OCI-LY1 (cell line): Measurements from ENCODE around the gene GCK.

Source experiments
- CTCF ChIP-seq: fragments of 200-600 bp; sonication (generic), shearing (Covaris generic); IDR thresholded peaks from 2 replicates; pipeline ENCODE4 v1.5.1; 2017; ENCODE audit warnings: mild to moderate bottlenecking, antibody characterized with exemption, low read length, moderate library complexity, mixed read lengths
- EZH2 ChIP-seq: fragments of 200-600 bp; sonication (generic), shearing (Covaris generic); IDR thresholded peaks from 2 replicates; pipeline ENCODE4 v1.8.0; 2017; ENCODE audit warnings: borderline replicate concordance, mixed run types, mild to moderate bottlenecking, antibody characterized with exemption, low read length, moderate library complexity, mixed read lengths

- no peak for TF ChIP-seq CTCF
- TF ChIP-seq EZH2: no peak
These were observed 40.2 kb downstream of the GCK start for GRCh38 chr7:44148961-44149536.
